Endothelial cell of umbilical vein (primary cell): Measurements from ENCODE around the gene MAPT. TPM values are rescaled to one million over a fixed set of nuclear protein-coding genes. Genes with fewer than 3 reads are reported as not detected.

ENCODE experiments used
- BruUV-seq: library from RNA; stranded (reverse); fragments of 400-500 nt; replicated peaks from 2 replicates; lab custom pipeline; 2021; lab: Mats Ljungman, UMichigan
- CTCF ChIA-PET: fragments of 300-600, 350-600 bp; sonication (Branson Sonifier 250); formaldehyde crosslinking; loops from one replicate; lab custom pipeline; 2021; ENCODE audit warnings: antibody characterized with exemption, inconsistent platforms; lab: Charles Lee
- POLR2A ChIA-PET: fragments of 300-600, 350-600 bp; sonication (Branson Sonifier 250); formaldehyde crosslinking; loops from one replicate; lab custom pipeline; 2021; ENCODE audit warnings: antibody characterized with exemption, inconsistent platforms; lab: Charles Lee
- DNase-seq: peaks from one replicate; pipeline ENCODE4 v3.0.0-alpha.2; 2011; ENCODE audit warnings: low read depth, low spot score
- FAIRE-seq: peaks from 2 replicates; lab custom pipeline; 2011; peaks lifted over from hg19 to GRCh38; lab: Jason Lieb, UNC
- H2AFZ ChIP-seq: 2 replicates; pipeline ENCODE4 v1.6.0; 2012; ENCODE audit warnings: low read depth, low read length, control low read depth, inconsistent platforms
- H3K27ac ChIP-seq: 2 replicates; pipeline ENCODE4 v1.5.1; 2011; ENCODE audit warnings: low read depth, mild to moderate bottlenecking, control low read depth, low read length, moderate library complexity; ENCODE audit not compliant: insufficient read depth
- H3K27me3 ChIP-seq, 2 experiments: 2 replicates each; pipeline versions ENCODE4 v1.6.0 to v1.6.1; 2011; ENCODE audit warnings: low read length in 2 of 2, mixed read lengths in 1 of 2; ENCODE audit not compliant: control insufficient read depth in 2 of 2, insufficient read depth in 2 of 2
- H3K36me3 ChIP-seq, 2 experiments: 2 replicates in 1 of 2; 3 replicates in 1 of 2; pipeline ENCODE4 v1.5.1; 2011; ENCODE audit warnings: low read length in 2 of 2, mild to moderate bottlenecking in 1 of 2, moderate library complexity in 1 of 2; ENCODE audit not compliant: control insufficient read depth in 2 of 2, insufficient read depth in 2 of 2; ENCODE audit errors: extremely low read depth in 1 of 2
- H3K4me1 ChIP-seq: 3 replicates; pipeline ENCODE4 v1.5.1; 2011; ENCODE audit warnings: mild to moderate bottlenecking, low read length; ENCODE audit not compliant: control insufficient read depth, insufficient read depth; ENCODE audit errors: extremely low read depth
- H3K4me2 ChIP-seq: 2 replicates; pipeline ENCODE4 v1.6.1; 2011; ENCODE audit warnings: low read length, control low read depth, mixed read lengths; ENCODE audit not compliant: insufficient read depth
- H3K4me3 ChIP-seq, 3 experiments: fragments of 200-600 bp in 1 of 3; sonication (generic), shearing (Covaris generic) in 1 of 3; replicated peaks in 1 of 3; 2 replicates each; pipeline ENCODE4 v1.5.1; 2011 to 2016; ENCODE audit warnings: control low read depth in 3 of 3, low read length in 3 of 3, mild to moderate bottlenecking in 2 of 3, inconsistent platforms in 1 of 3, low read depth in 1 of 3, moderate library complexity in 1 of 3; ENCODE audit not compliant: insufficient read depth in 1 of 3
- H3K79me2 ChIP-seq: 2 replicates; pipeline ENCODE4 v1.6.0; 2012; ENCODE audit warnings: low read length, inconsistent platforms; ENCODE audit not compliant: control insufficient read depth, insufficient read depth
- H3K9ac ChIP-seq: replicated peaks from 2 replicates; pipeline ENCODE3; 2011; ENCODE audit warnings: low read length, control low read depth; ENCODE audit not compliant: insufficient read depth; ENCODE audit errors: extremely low read depth
- H3K9me1 ChIP-seq: replicated peaks from 3 replicates; pipeline ENCODE4 v1.6.0; 2011; ENCODE audit warnings: mild to moderate bottlenecking, low read length; ENCODE audit not compliant: control insufficient read depth, insufficient read depth; ENCODE audit errors: extremely low read depth
- H3K9me3 ChIP-seq: replicated peaks from 2 replicates; pipeline ENCODE4 v1.5.1; 2012; ENCODE audit warnings: low read length, inconsistent platforms; ENCODE audit not compliant: control insufficient read depth, insufficient read depth
- H4K20me1 ChIP-seq: replicated peaks from 2 replicates; pipeline ENCODE3; 2011; ENCODE audit warnings: mild to moderate bottlenecking, low read length; ENCODE audit not compliant: control insufficient read depth, insufficient read depth; ENCODE audit errors: extremely low read depth
- CTCF ChIP-seq, 2 donors: IDR thresholded peaks; 1 replicate in 1 of 2; 2 replicates in 1 of 2; pipeline ENCODE4 v1.5.1; 2011; ENCODE audit warnings: low read length in 2 of 2, mild to moderate bottlenecking in 2 of 2, moderate library complexity in 2 of 2, control low read depth in 1 of 2, inconsistent platforms in 1 of 2, low read depth in 1 of 2; ENCODE audit not compliant: insufficient read depth in 1 of 2; ENCODE audit errors: extremely low read depth in 1 of 2
- EZH2 ChIP-seq: IDR thresholded peaks from 2 replicates; pipeline ENCODE4 v1.6.1; 2012; ENCODE audit warnings: borderline replicate concordance, low read depth, mild to moderate bottlenecking, moderate library complexity, low read length, inconsistent platforms; ENCODE audit not compliant: severe bottlenecking
- FOS ChIP-seq: IDR thresholded peaks from 2 replicates; pipeline ENCODE4 v1.6.1; 2011; ENCODE audit warnings: mild to moderate bottlenecking, low read length, moderate library complexity, borderline replicate concordance; ENCODE audit not compliant: insufficient read depth
- GATA2 ChIP-seq: IDR thresholded peaks from 2 replicates; pipeline ENCODE4 v1.7.0; 2011; ENCODE audit warnings: low read depth, mild to moderate bottlenecking, moderate library complexity, mixed read lengths, low read length; ENCODE audit not compliant: insufficient read length, insufficient read depth
- JUN ChIP-seq: IDR thresholded peaks from 2 replicates; pipeline ENCODE4 v1.6.1; 2011; ENCODE audit warnings: borderline replicate concordance, low read depth; ENCODE audit not compliant: insufficient read length, insufficient read depth
- MAX ChIP-seq: IDR thresholded peaks from 2 replicates; pipeline ENCODE4 v1.6.1; 2011; ENCODE audit not compliant: insufficient read depth, insufficient read length
- MYC ChIP-seq: IDR thresholded peaks from one replicate; pipeline ENCODE4 v1.6.1; 2011; ENCODE audit warnings: mild to moderate bottlenecking, low read depth, low read length
- POLR2A ChIP-seq: IDR thresholded peaks from 2 replicates; pipeline ENCODE4 v1.6.1; 2012; ENCODE audit warnings: low read depth, mild to moderate bottlenecking, control low read depth, low read length
- POLR2AphosphoS5 ChIP-seq: IDR thresholded peaks from 2 replicates; pipeline ENCODE4 v1.6.1; 2012; ENCODE audit warnings: low read depth, mild to moderate bottlenecking, control low read depth, low read length, moderate library complexity; ENCODE audit not compliant: insufficient read depth
- dilution Hi-C: fragments of 300-500 bp; cut with MboI; formaldehyde crosslinking; loops from one replicate; pipeline ENCODE4 v1.15.0; 2019; ENCODE audit warnings: low sequenced_read_pairs; ENCODE audit not compliant: extremely low pct_ligation_motif_present
- intact Hi-C: fragments of 100-400 bp; cut with micrococcal nuclease; formaldehyde crosslinking; loops from one replicate; pipeline ENCODE4 v1.10.0; 2022
- polyA plus RNA-seq, 4 experiments: library from polyadenylated mRNA; depleted of rRNA in 3 of 4; stranded (reverse) in 3 of 4; unstranded in 1 of 4; fragments of >200 nt; gene quantifications; 2 replicates each; pipeline versions ENCODE4 v1.2.1 to v1.2.3, GENCODE V29; 2011 to 2012; ENCODE audit warnings: missing spikeins in 1 of 4
- total RNA-seq: library from RNA; stranded (reverse); gene quantifications from 2 replicates; pipeline ENCODE4 v1.2.3, GENCODE V29; 2021

MAPT gene
- total and polyA plus RNA-seq, 2 donors (not counting 3 experiments of a cell fraction or from before 2014, with no cell fraction given), result 0.04 to 0.51 TPM

- POLR2A ChIA-PET, result interaction anchor here (0.6 kb wide), 1 partner anchor 128 kb away, joined by 5 read pairs; no protein-coding TSS in a partner anchor
- H3K4me1 ChIP-seq, result no peaks in the 10 kb centered on the region
- FAIRE-seq (no peak), DNase-seq (no peak)
- H3K36me3 ChIP-seq, result peaks cover 17 to 35% of the 10 kb centered on the region in 2 experiments
- no peak overlapping the region for H3K4me3 ChIP-seq
- intact Hi-C loops (no loop called here), dilution Hi-C loops (no loop called here)
- H3K27me3 ChIP-seq, result no peaks in the 10 kb centered on the region
- H3K9me3 ChIP-seq, result no peaks in the 10 kb centered on the region
- no TSS peak for BruUV-seq
- no peaks in the 10 kb centered on the region for H3K79me2 ChIP-seq
- H3K4me2 ChIP-seq, result no peak overlapping the region
- no peak overlapping the region for H3K27ac ChIP-seq
- no peaks in the 10 kb centered on the region for H4K20me1 ChIP-seq
- no peak overlapping the region for H2AFZ ChIP-seq
- CTCF ChIA-PET, result interaction anchor here (2.0 to 3.1 kb wide), 2 partner anchors 16 to 185 kb away, joined by 7 to 14 read pairs; no protein-coding TSS in a partner anchor
- TF ChIP-seq POLR2A, result no peak
- TF ChIP-seq GATA2, result no peak
- TF ChIP-seq CTCF (IDR thresholded peaks at IDR 0.05; ENCODE audit: extremely low read depth in 1 of 2, insufficient read depth in 1 of 2, low read depth in 1 of 2, low read length in 2 of 2), result no peak
- no peak for TF ChIP-seq JUN
- no peak for TF ChIP-seq MAX
- TF ChIP-seq FOS, result no peak
- no peak for TF ChIP-seq POLR2AphosphoS5
- TF ChIP-seq EZH2, result no peak
- TF ChIP-seq MYC, result no peak
- no peaks in the 10 kb centered on the region for H3K9me1 ChIP-seq
- H3K9ac ChIP-seq, result no peak overlapping the region
Measured at GRCh38 chr17:46028374-46028773, 134.0 kb downstream of the MAPT start.
